ENCODE measurements around the gene SUCLG1. TPM values are rescaled to one million over a fixed set of nuclear protein-coding genes. Genes with fewer than 3 reads are reported as not detected.

SUCLG1 gene
- total and polyA plus RNA-seq, 4 donors, result 60.5 to 149 (median 120) TPM

DNA sequence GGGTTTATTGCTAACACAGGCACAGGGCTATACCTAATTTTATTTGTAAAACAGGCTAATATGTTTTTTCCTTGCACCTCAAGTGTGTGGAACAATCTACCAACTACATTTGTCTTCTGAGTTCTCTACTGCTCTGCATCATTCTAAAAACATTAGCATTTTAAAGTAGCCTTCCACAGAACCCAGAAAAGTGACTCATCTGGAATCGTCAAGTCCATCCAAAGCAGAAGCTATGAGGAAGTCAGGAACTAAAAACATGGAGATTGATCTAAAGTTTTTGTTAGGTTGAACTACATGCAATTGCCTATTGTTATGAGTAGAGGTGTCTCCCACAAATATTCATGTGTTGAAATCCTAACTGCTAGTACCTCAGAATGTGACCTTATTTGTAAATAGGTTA is 70.9 kb downstream of the SUCLG1 start:
- Histone ChIP-seq H3K27me3 (ENCODE audit: control insufficient read depth in 4 of 4, insufficient read depth in 4 of 4, low read length in 3 of 4) (no peaks in the 10 kb centered on the region), H3K9ac (ENCODE audit: low read depth in 1 of 2, low read length in 2 of 2) (no peak overlapping the region), H3K27ac (ENCODE audit: low read depth in 1 of 2, low read length in 2 of 2) (no peak overlapping the region), H3K9me3 (ENCODE audit: control insufficient read depth in 4 of 4, low read length in 3 of 4) (no peaks in the 10 kb centered on the region), H3K36me3 (ENCODE audit: control insufficient read depth in 4 of 4, insufficient read depth in 3 of 4, low read depth in 1 of 4, low read length in 3 of 4) (no peaks in the 10 kb centered on the region), H3K4me1 (ENCODE audit: control insufficient read depth in 4 of 4, insufficient read depth in 4 of 4, low read length in 3 of 4) (no peaks in the 10 kb centered on the region), H3K4me3 (ENCODE audit: low read depth in 1 of 3, low read length in 3 of 3) (no peak overlapping the region)
- 70% methylated on average over 1 of the region's 1 CpG for WGBS
- DNase-seq (ENCODE audit: low spot score), result no peak
- TF ChIP-seq EGR1 (IDR thresholded peaks at IDR 0.05; ENCODE audit: low read depth in 2 of 2) (no peak), JUND (IDR thresholded peaks at IDR 0.05) (no peak), REST (IDR thresholded peaks at IDR 0.05) (no peak), RAD21 (IDR thresholded peaks at IDR 0.05) (no peak), FOXA2 (IDR thresholded peaks at IDR 0.05) (no peak), YY1 (IDR thresholded peaks at IDR 0.05) (no peak), SP1 (IDR thresholded peaks at IDR 0.05) (no peak), NR2F2 (IDR thresholded peaks at IDR 0.05) (no peak)

DNA sequence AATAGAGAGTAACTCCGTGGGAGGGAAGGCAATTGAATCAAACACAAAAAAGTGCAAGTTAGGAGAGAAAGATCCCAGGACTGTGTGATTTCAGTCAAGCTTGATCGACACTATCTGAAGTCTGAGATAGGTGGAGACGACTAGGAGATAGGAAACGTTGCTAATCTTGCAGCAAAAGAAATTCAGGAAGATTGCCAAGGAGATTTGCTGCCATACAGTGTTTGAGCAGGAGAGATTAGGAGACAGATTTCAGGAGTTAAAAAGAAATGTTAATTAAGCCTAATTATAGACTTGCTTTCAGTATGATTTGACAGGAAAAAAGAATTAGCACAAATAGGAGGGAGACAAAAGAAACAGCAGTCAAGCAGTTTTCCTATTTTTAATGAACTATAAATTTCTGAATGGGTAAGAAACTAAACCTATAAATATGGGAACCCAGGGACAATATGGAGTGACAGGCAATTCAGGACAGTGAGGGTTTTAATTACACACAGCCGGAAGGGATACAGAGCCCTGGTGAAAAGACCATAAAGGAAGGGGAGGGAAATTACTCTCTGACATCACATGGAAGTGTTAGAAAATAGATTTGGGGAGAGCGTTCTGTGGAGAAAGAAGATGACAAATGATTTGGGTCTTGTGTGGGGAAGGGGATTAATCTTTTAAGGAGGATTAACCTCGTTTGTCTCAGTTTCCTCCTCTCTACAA is 72.6 kb downstream of the SUCLG1 start:
- Histone ChIP-seq H3K4me1 (ENCODE audit: control insufficient read depth in 4 of 4, insufficient read depth in 4 of 4, low read length in 3 of 4) (no peaks in the 10 kb centered on the region), H3K9ac (ENCODE audit: low read depth in 1 of 2, low read length in 2 of 2) (no peak overlapping the region), H3K36me3 (ENCODE audit: control insufficient read depth in 4 of 4, insufficient read depth in 3 of 4, low read depth in 1 of 4, low read length in 3 of 4) (no peaks in the 10 kb centered on the region), H3K4me3 (ENCODE audit: low read depth in 1 of 3, low read length in 3 of 3) (no peak overlapping the region), H3K27me3 (ENCODE audit: control insufficient read depth in 4 of 4, insufficient read depth in 4 of 4, low read length in 3 of 4) (peaks cover 0 to 3% (median 0%) of the 10 kb centered on the region in 4 donors), H3K27ac (ENCODE audit: low read depth in 1 of 2, low read length in 2 of 2) (no peak overlapping the region), H3K9me3 (ENCODE audit: control insufficient read depth in 4 of 4, low read length in 3 of 4) (no peaks in the 10 kb centered on the region)
- no peak for DNase-seq (ENCODE audit: low spot score)
- TF ChIP-seq RAD21 (IDR thresholded peaks at IDR 0.05) (no peak), HNF4G (IDR thresholded peaks at IDR 0.05) (no peak), JUND (IDR thresholded peaks at IDR 0.05) (no peak), GABPA (IDR thresholded peaks at IDR 0.05 in 1 of 2, conservative IDR thresholded peaks at IDR 0.05 in 1 of 2) (no peak), TAF1 (conservative IDR thresholded peaks at IDR 0.05) (no peak), NR2F2 (IDR thresholded peaks at IDR 0.05) (no peak), FOXA1 (IDR thresholded peaks at IDR 0.05) (no peak), SP1 (IDR thresholded peaks at IDR 0.05) (no peak), HNF4A (conservative IDR thresholded peaks at IDR 0.05) (no peak)
- TF ChIP-seq, protein P1, sequence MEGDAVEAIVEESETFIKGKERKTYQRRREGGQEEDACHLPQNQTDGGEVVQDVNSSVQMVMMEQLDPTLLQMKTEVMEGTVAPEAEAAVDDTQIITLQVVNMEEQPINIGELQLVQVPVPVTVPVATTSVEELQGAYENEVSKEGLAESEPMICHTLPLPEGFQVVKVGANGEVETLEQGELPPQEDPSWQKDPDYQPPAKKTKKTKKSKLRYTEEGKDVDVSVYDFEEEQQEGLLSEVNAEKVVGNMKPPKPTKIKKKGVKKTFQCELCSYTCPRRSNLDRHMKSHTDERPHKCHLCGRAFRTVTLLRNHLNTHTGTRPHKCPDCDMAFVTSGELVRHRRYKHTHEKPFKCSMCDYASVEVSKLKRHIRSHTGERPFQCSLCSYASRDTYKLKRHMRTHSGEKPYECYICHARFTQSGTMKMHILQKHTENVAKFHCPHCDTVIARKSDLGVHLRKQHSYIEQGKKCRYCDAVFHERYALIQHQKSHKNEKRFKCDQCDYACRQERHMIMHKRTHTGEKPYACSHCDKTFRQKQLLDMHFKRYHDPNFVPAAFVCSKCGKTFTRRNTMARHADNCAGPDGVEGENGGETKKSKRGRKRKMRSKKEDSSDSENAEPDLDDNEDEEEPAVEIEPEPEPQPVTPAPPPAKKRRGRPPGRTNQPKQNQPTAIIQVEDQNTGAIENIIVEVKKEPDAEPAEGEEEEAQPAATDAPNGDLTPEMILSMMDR (IDR thresholded peaks at IDR 0.05; ENCODE audit: low read depth, low read length, missing input control), result no peak
- 13% methylated on average over 7 of the region's 7 CpGs for WGBS
